Panc1 (cell line): ENCODE results near the gene DIAPH1. TPM values are rescaled to one million over a fixed set of nuclear protein-coding genes. Genes with fewer than 3 reads are reported as not detected.

ENCODE experiments used
- ATAC-seq: fragments of 200-7000 bp; cut with Tn5 transposase; 2 replicates; pipeline ENCODE4 v1.9.1; 2020; ENCODE audit warnings: mild to moderate bottlenecking, moderate library complexity
- BruUV-seq: library from RNA; stranded (reverse); fragments of 400-500 nt; replicated peaks from 2 replicates; lab custom pipeline; 2021; lab: Mats Ljungman, UMichigan
- CTCF ChIA-PET: fragments of 300-600 bp; sonication (Branson Sonifier 250); formaldehyde crosslinking; loops from one replicate; lab custom pipeline; 2022; ENCODE audit warnings: antibody characterized with exemption; lab: Charles Lee
- POLR2A ChIA-PET: fragments of 300-600 bp; sonication (Branson Sonifier 250); formaldehyde crosslinking; loops from one replicate; lab custom pipeline; 2022; ENCODE audit warnings: antibody characterized with exemption; lab: Charles Lee
- DNase-seq: peaks from one replicate; pipeline ENCODE4 v3.0.0-alpha.2; 2010; ENCODE audit warnings: low read depth, low spot score
- H3K27ac ChIP-seq: 2 replicates; pipeline ENCODE4 v1.5.1; 2011; ENCODE audit warnings: mild to moderate bottlenecking, low read length, inconsistent platforms
- H3K27me3 ChIP-seq: fragments of 200-500 bp; sonication (Bioruptor generic); 2 replicates; pipeline ENCODE4 v1.6.0; 2014; ENCODE audit warnings: low read length, inconsistent platforms; ENCODE audit not compliant: control insufficient read depth, insufficient read depth
- H3K36me3 ChIP-seq: fragments of 200-500 bp; sonication (Bioruptor generic); 2 replicates; pipeline ENCODE4 v1.5.1; 2014; ENCODE audit warnings: inconsistent platforms, mild to moderate bottlenecking, low read length, moderate library complexity; ENCODE audit not compliant: control insufficient read depth, insufficient read depth
- H3K4me1 ChIP-seq: 2 replicates; pipeline ENCODE4 v1.5.1; 2011; ENCODE audit warnings: inconsistent platforms, mild to moderate bottlenecking, low read length, moderate library complexity; ENCODE audit not compliant: control insufficient read depth, insufficient read depth
- H3K4me3 ChIP-seq, 2 experiments: 2 replicates each; pipeline ENCODE4 v1.5.1; 2011 to 2012; ENCODE audit warnings: low read depth in 2 of 2, low read length in 2 of 2, mild to moderate bottlenecking in 2 of 2, inconsistent platforms in 1 of 2, moderate library complexity in 1 of 2
- H3K9me3 ChIP-seq: fragments of 200-500 bp; sonication (Bioruptor generic); 2 replicates; pipeline ENCODE4 v1.5.1; 2014; ENCODE audit warnings: low read depth, mild to moderate bottlenecking, inconsistent platforms, low read length, moderate library complexity; ENCODE audit not compliant: control insufficient read depth, insufficient read depth
- CTCF ChIP-seq: fragments of 450-650 bp; IDR thresholded peaks from 2 replicates; pipeline ENCODE4 v1.5.1; 2017; ENCODE audit warnings: mild to moderate bottlenecking
- POLR2AphosphoS5 ChIP-seq: IDR thresholded peaks from 2 replicates; pipeline ENCODE4 v1.6.1; 2012; ENCODE audit warnings: mild to moderate bottlenecking, low read depth, low read length, moderate library complexity
- REST ChIP-seq, 2 experiments: IDR thresholded peaks; 2 replicates each; pipeline ENCODE4 v1.6.1; 2011 to 2012; ENCODE audit warnings: low read depth in 2 of 2, control low read depth in 1 of 2, low read length in 1 of 2, mild to moderate bottlenecking in 1 of 2, moderate library complexity in 1 of 2; ENCODE audit not compliant: insufficient read depth in 1 of 2
- SIN3A ChIP-seq: IDR thresholded peaks from 2 replicates; pipeline ENCODE4 v1.6.1; 2012; ENCODE audit warnings: low read depth, mild to moderate bottlenecking, low read length, moderate library complexity, borderline replicate concordance; ENCODE audit not compliant: insufficient read depth
- TCF7L2 ChIP-seq: IDR thresholded peaks from 2 replicates; pipeline ENCODE4 v1.6.1; 2011; ENCODE audit warnings: mild to moderate bottlenecking, low read depth, low read length, inconsistent platforms
- in situ Hi-C: cut with HindIII; loops from 2 replicates; pipeline ENCODE4 v1.10.0; 2016; ENCODE audit warnings: low sequenced_read_pairs, low pct_unique_long_range_greater_than_20kb
- intact Hi-C: fragments of 100-400 bp; cut with micrococcal nuclease; formaldehyde crosslinking; loops from one replicate; pipeline ENCODE4 v1.10.0; 2022; ENCODE audit not compliant: unreplicated experiment
- total RNA-seq: library from RNA; stranded (reverse); gene quantifications from one replicate; pipeline ENCODE4 v1.2.1, GENCODE V29; 2021; ENCODE audit not compliant: unreplicated experiment

DIAPH1 gene
- total RNA-seq, 1 experiment from 2014 or later = 155 TPM

- ATAC-seq (no peak), DNase-seq (no peak)
- Histone ChIP-seq H3K27me3 (no peaks in the 10 kb centered on the region), H3K4me3 (no peak overlapping the region), H3K4me1 (no peaks in the 10 kb centered on the region), H3K27ac (no peak overlapping the region), H3K9me3 (no peaks in the 10 kb centered on the region), H3K36me3 (no peaks in the 10 kb centered on the region)
- no peak for TF ChIP-seq SIN3A
- TF ChIP-seq TCF7L2 = no peak
- no peak for TF ChIP-seq CTCF
- TF ChIP-seq REST (IDR thresholded peaks at IDR 0.05; ENCODE audit: insufficient read depth in 1 of 2, low read depth in 2 of 2, low read length in 1 of 2) = no peak
- TF ChIP-seq POLR2AphosphoS5 = no peak
- in situ Hi-C loops (no loop called here), intact Hi-C loops (no loop called here)
- no TSS peak for BruUV-seq
- POLR2A ChIA-PET = no interaction called here
- CTCF ChIA-PET = interaction anchor here (1.1 kb wide), 1 partner anchor 24 kb away, joined by 3 read pairs; no protein-coding TSS in a partner anchor
These were observed 114.6 kb downstream of the DIAPH1 start for GRCh38 chr5:141504216-141504615.

GRCh38 chr5:141503681-141504080 lies 115.1 kb downstream of the DIAPH1 start:
- in situ Hi-C loops (no loop called here), intact Hi-C loops (no loop called here)
- H3K27ac ChIP-seq = no peak overlapping the region
- no peaks in the 10 kb centered on the region for H3K9me3 ChIP-seq
- CTCF ChIA-PET = interaction anchor here (0.6 to 0.7 kb wide), 2 partner anchors 27 to 55 kb away, joined by 4 to 7 read pairs; no protein-coding TSS in a partner anchor
- POLR2A ChIA-PET = no interaction called here
- no peaks in the 10 kb centered on the region for H3K4me1 ChIP-seq
- no peaks in the 10 kb centered on the region for H3K27me3 ChIP-seq
- no peaks in the 10 kb centered on the region for H3K36me3 ChIP-seq
- TF ChIP-seq POLR2AphosphoS5 (no peak), REST (IDR thresholded peaks at IDR 0.05; ENCODE audit: insufficient read depth in 1 of 2, low read depth in 2 of 2, low read length in 1 of 2) (no peak), TCF7L2 (no peak), SIN3A (no peak), CTCF (no peak)
- no peak for DNase-seq
- ATAC-seq = no peak
- no peak overlapping the region for H3K4me3 ChIP-seq
- no TSS peak for BruUV-seq
